T-helper 2 cell treated with Interferon-gamma antibody and Interleukin-4, amounts not matched to agents 5 μg/mL and 100 μg/mL, for 36 hours (primary cell): Measurements from ENCODE around the gene LHX3.

Experiments
- DNase-seq: peaks from one replicate; pipeline ENCODE4 v3.0.0; 2021; ENCODE audit warnings: low spot score
- H3K27ac Mint-ChIP-seq: one replicate; pipeline ENCODE4 v1.8.0; 2021; ENCODE audit warnings: mild to moderate bottlenecking, mixed read lengths
- H3K27me3 Mint-ChIP-seq: one replicate; pipeline ENCODE4 v1.8.0; 2021; ENCODE audit warnings: low read depth, mixed read lengths
- H3K36me3 Mint-ChIP-seq: one replicate; pipeline ENCODE4 v1.8.0; 2021; ENCODE audit warnings: low read depth, mixed read lengths
- H3K4me1 Mint-ChIP-seq: one replicate; pipeline ENCODE4 v1.8.0; 2021; ENCODE audit warnings: low read depth, mixed read lengths
- H3K4me3 Mint-ChIP-seq: one replicate; pipeline ENCODE4 v1.8.0; 2022; ENCODE audit warnings: mild to moderate bottlenecking, moderate library complexity, mixed read lengths
- H3K9me3 Mint-ChIP-seq: one replicate; pipeline ENCODE4 v1.8.0; 2021; ENCODE audit warnings: mixed read lengths

Gene LHX3

GRCh38 chr9:136170006-136170901, 34.7 kb downstream of the LHX3 start:
- no peaks in the 10 kb centered on the region for H3K9me3 Mint-ChIP-seq
- no peaks in the 10 kb centered on the region for H3K4me1 Mint-ChIP-seq
- no peaks in the 10 kb centered on the region for H3K27me3 Mint-ChIP-seq
- no peaks in the 10 kb centered on the region for H3K36me3 Mint-ChIP-seq
- DNase-seq, result peak; percentile 16
- H3K4me3 Mint-ChIP-seq, result no peak overlapping the region
- no peak overlapping the region for H3K27ac Mint-ChIP-seq

GRCh38 chr9:136169495-136169894, 35.4 kb downstream of the LHX3 start:
- H3K4me1 Mint-ChIP-seq, result no peaks in the 10 kb centered on the region
- DNase-seq, result no peak
- no peaks in the 10 kb centered on the region for H3K27me3 Mint-ChIP-seq
- H3K9me3 Mint-ChIP-seq, result no peaks in the 10 kb centered on the region
- H3K27ac Mint-ChIP-seq, result no peak overlapping the region
- H3K4me3 Mint-ChIP-seq, result no peak overlapping the region
- H3K36me3 Mint-ChIP-seq, result no peaks in the 10 kb centered on the region

GRCh38 chr9:136163248-136163850, 41.6 kb downstream of the LHX3 start:
- H3K9me3 Mint-ChIP-seq, result no peaks in the 10 kb centered on the region
- no peak for DNase-seq
- no peak overlapping the region for H3K4me3 Mint-ChIP-seq
- no peaks in the 10 kb centered on the region for H3K4me1 Mint-ChIP-seq
- no peaks in the 10 kb centered on the region for H3K36me3 Mint-ChIP-seq
- H3K27me3 Mint-ChIP-seq, result no peaks in the 10 kb centered on the region
- no peak overlapping the region for H3K27ac Mint-ChIP-seq

- H3K27ac Mint-ChIP-seq, result no peak overlapping the region
- no peaks in the 10 kb centered on the region for H3K36me3 Mint-ChIP-seq
- H3K9me3 Mint-ChIP-seq, result no peaks in the 10 kb centered on the region
- no peak overlapping the region for H3K4me3 Mint-ChIP-seq
- H3K27me3 Mint-ChIP-seq, result no peaks in the 10 kb centered on the region
- no peaks in the 10 kb centered on the region for H3K4me1 Mint-ChIP-seq
- no peak for DNase-seq
Observed at GRCh38 chr9:136160995-136161610, 43.8 kb downstream of the LHX3 start.

- DNase-seq, result no peak
- no peak overlapping the region for H3K27ac Mint-ChIP-seq
- no peaks in the 10 kb centered on the region for H3K9me3 Mint-ChIP-seq
- H3K36me3 Mint-ChIP-seq, result no peaks in the 10 kb centered on the region
- no peaks in the 10 kb centered on the region for H3K27me3 Mint-ChIP-seq
- no peak overlapping the region for H3K4me3 Mint-ChIP-seq
- H3K4me1 Mint-ChIP-seq, result no peaks in the 10 kb centered on the region
Observed at GRCh38 chr9:136160381-136160841, 44.5 kb downstream of the LHX3 start.

GRCh38 chr9:136159851-136160250, 45.1 kb downstream of the LHX3 start:
- H3K27ac Mint-ChIP-seq, result no peak overlapping the region
- DNase-seq, result no peak
- H3K4me3 Mint-ChIP-seq, result no peak overlapping the region
- no peaks in the 10 kb centered on the region for H3K36me3 Mint-ChIP-seq
- H3K9me3 Mint-ChIP-seq, result no peaks in the 10 kb centered on the region
- no peaks in the 10 kb centered on the region for H3K27me3 Mint-ChIP-seq
- H3K4me1 Mint-ChIP-seq, result no peaks in the 10 kb centered on the region

- Mint-ChIP-seq H3K4me1 (no peaks in the 10 kb centered on the region), H3K4me3 (no peak overlapping the region), H3K27me3 (no peaks in the 10 kb centered on the region), H3K9me3 (no peaks in the 10 kb centered on the region), H3K27ac (no peak overlapping the region), H3K36me3 (no peaks in the 10 kb centered on the region)
- DNase-seq, result no peak
Observed at GRCh38 chr9:136157477-136158265, 47.3 kb downstream of the LHX3 start.

- no peak for DNase-seq
- H3K27me3 Mint-ChIP-seq, result no peaks in the 10 kb centered on the region
- no peak overlapping the region for H3K4me3 Mint-ChIP-seq
- no peak overlapping the region for H3K27ac Mint-ChIP-seq
- no peaks in the 10 kb centered on the region for H3K4me1 Mint-ChIP-seq
- no peaks in the 10 kb centered on the region for H3K36me3 Mint-ChIP-seq
- no peaks in the 10 kb centered on the region for H3K9me3 Mint-ChIP-seq
Observed at GRCh38 chr9:136156209-136157120, 48.5 kb downstream of the LHX3 start.

GRCh38 chr9:136155576-136155975, 49.4 kb downstream of the LHX3 start:
- Mint-ChIP-seq H3K9me3 (no peaks in the 10 kb centered on the region), H3K27me3 (no peaks in the 10 kb centered on the region), H3K36me3 (no peaks in the 10 kb centered on the region), H3K4me1 (no peaks in the 10 kb centered on the region), H3K27ac (no peak overlapping the region), H3K4me3 (no peak overlapping the region)
- DNase-seq, result no peak

- no peak for DNase-seq
- no peaks in the 10 kb centered on the region for H3K36me3 Mint-ChIP-seq
- no peaks in the 10 kb centered on the region for H3K4me1 Mint-ChIP-seq
- H3K4me3 Mint-ChIP-seq, result no peak overlapping the region
- no peaks in the 10 kb centered on the region for H3K9me3 Mint-ChIP-seq
- H3K27me3 Mint-ChIP-seq, result no peaks in the 10 kb centered on the region
- H3K27ac Mint-ChIP-seq, result no peak overlapping the region
Observed at GRCh38 chr9:136154943-136155342, 50.0 kb downstream of the LHX3 start.

- Mint-ChIP-seq H3K4me1 (no peaks in the 10 kb centered on the region), H3K27ac (no peak overlapping the region), H3K36me3 (no peaks in the 10 kb centered on the region), H3K27me3 (no peaks in the 10 kb centered on the region), H3K9me3 (no peaks in the 10 kb centered on the region), H3K4me3 (no peak overlapping the region)
- no peak for DNase-seq
Observed at GRCh38 chr9:136153381-136154065, 51.4 kb downstream of the LHX3 start.

- DNase-seq, result no peak
- H3K27me3 Mint-ChIP-seq, result no peaks in the 10 kb centered on the region
- no peaks in the 10 kb centered on the region for H3K9me3 Mint-ChIP-seq
- H3K36me3 Mint-ChIP-seq, result no peaks in the 10 kb centered on the region
- no peaks in the 10 kb centered on the region for H3K4me1 Mint-ChIP-seq
- no peak overlapping the region for H3K4me3 Mint-ChIP-seq
- no peak overlapping the region for H3K27ac Mint-ChIP-seq
Observed at GRCh38 chr9:136152931-136153330, 52.0 kb downstream of the LHX3 start.

GRCh38 chr9:136152543-136152866, 52.4 kb downstream of the LHX3 start:
- Mint-ChIP-seq H3K4me3 (no peak overlapping the region), H3K4me1 (no peaks in the 10 kb centered on the region), H3K36me3 (no peaks in the 10 kb centered on the region), H3K9me3 (no peaks in the 10 kb centered on the region), H3K27ac (no peak overlapping the region), H3K27me3 (no peaks in the 10 kb centered on the region)
- no peak for DNase-seq
